DOHH2 (cell line): ENCODE results near the gene SFXN5.

Source experiments
- H3F3A ChIP-seq: fragments of 200-600 bp; sonication (generic), shearing (Covaris generic); 2 replicates; pipeline ENCODE4 v1.6.0; 2016; ENCODE audit warnings: antibody characterized with exemption, mild to moderate bottlenecking; ENCODE audit not compliant: control insufficient read depth, insufficient read depth
- H3K27ac ChIP-seq: fragments of 200-600 bp; sonication (generic); 2 replicates; pipeline ENCODE4 v1.5.1; 2014; ENCODE audit warnings: low read depth, mild to moderate bottlenecking, low read length, moderate library complexity
- H3K27me3 ChIP-seq: fragments of 200-600 bp; sonication (generic); 2 replicates; pipeline ENCODE4 v1.6.1; 2014; ENCODE audit warnings: mild to moderate bottlenecking, low read length, mixed read lengths; ENCODE audit not compliant: control insufficient read depth
- H3K36me3 ChIP-seq: fragments of 200-600 bp; sonication (generic); 2 replicates; pipeline ENCODE4 v1.6.1; 2014; ENCODE audit warnings: mild to moderate bottlenecking, low read length, moderate library complexity, mixed read lengths; ENCODE audit not compliant: control insufficient read depth
- H3K4me1 ChIP-seq: fragments of 200-600 bp; sonication (generic); 2 replicates; pipeline ENCODE4 v1.6.1; 2014; ENCODE audit warnings: mild to moderate bottlenecking, low read length, mixed read lengths; ENCODE audit not compliant: control insufficient read depth
- H3K4me2 ChIP-seq: fragments of 200-600 bp; sonication (generic); 2 replicates; pipeline ENCODE4 v1.6.0; 2014; ENCODE audit warnings: mild to moderate bottlenecking, low read length, moderate library complexity
- H3K4me3 ChIP-seq: fragments of 200-600 bp; sonication (generic); 2 replicates; pipeline ENCODE4 v1.5.1; 2014; ENCODE audit warnings: mild to moderate bottlenecking, low read length, mixed read lengths
- H3K79me2 ChIP-seq: fragments of 200-600 bp; sonication (generic); 2 replicates; pipeline ENCODE4 v1.6.1; 2014; ENCODE audit warnings: mild to moderate bottlenecking, low read length, mixed read lengths; ENCODE audit not compliant: control insufficient read depth
- H3K9me2 ChIP-seq: fragments of 200-600 bp; sonication (generic); replicated peaks from 2 replicates; pipeline ENCODE4 v1.6.1; 2014; ENCODE audit warnings: mild to moderate bottlenecking, low read length, mixed read lengths; ENCODE audit not compliant: control insufficient read depth
- H3K9me3 ChIP-seq: fragments of 200-600 bp; sonication (generic); 2 replicates; pipeline ENCODE4 v1.6.1; 2014; ENCODE audit warnings: antibody characterized with exemption, low read length, mixed read lengths; ENCODE audit not compliant: control insufficient read depth, insufficient read depth
- H4K20me1 ChIP-seq: fragments of 200-600 bp; sonication (generic); 2 replicates; pipeline ENCODE4 v1.6.0; 2014; ENCODE audit warnings: low read depth, mild to moderate bottlenecking, antibody characterized with exemption, low read length, moderate library complexity; ENCODE audit not compliant: control insufficient read depth, insufficient read depth
- EZH2phosphoT487 ChIP-seq: fragments of 200-600 bp; sonication (generic); IDR thresholded peaks from 2 replicates; pipeline ENCODE4 v1.6.1; 2017; ENCODE audit warnings: borderline replicate concordance, mild to moderate bottlenecking, antibody characterized with exemption, low read length, moderate library complexity, mixed read lengths
- TF ChIP-seq, protein P1 (sequence below): fragments of 200-600 bp; sonication (generic); IDR thresholded peaks from one replicate; pipeline ENCODE4 v1.5.1; 2014; ENCODE audit warnings: antibody characterized with exemption, mild to moderate bottlenecking, low read depth, low read length; ENCODE audit not compliant: poor library complexity, severe bottlenecking

SFXN5 gene

DNA sequence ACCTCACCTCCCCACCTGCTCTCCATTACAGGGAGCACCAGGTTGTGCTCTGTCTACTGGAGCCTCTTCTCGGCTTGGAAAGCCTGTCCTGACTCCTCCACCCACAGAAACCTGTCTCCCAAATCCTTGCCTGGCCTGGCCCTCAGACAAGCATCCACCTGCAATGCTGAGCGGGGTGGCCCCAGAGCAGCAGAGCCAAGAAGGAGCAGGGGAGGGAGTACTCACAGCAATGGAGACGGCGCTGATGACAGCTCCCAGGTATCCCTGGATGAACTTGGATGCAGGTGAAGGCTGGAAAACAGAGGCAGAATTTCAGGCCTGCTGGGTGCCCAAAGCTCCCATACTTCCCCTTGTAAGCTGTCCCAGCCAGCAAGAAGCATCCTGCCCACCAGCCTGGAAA is 72.8 kb downstream of the SFXN5 start:
- H3K4me3 ChIP-seq: no peak overlapping the region
- H3K79me2 ChIP-seq: no peaks in the 10 kb centered on the region
- H3K36me3 ChIP-seq: no peaks in the 10 kb centered on the region
- H3K27ac ChIP-seq: no peak overlapping the region
- H3K27me3 ChIP-seq: no peaks in the 10 kb centered on the region
- H3F3A ChIP-seq: no peaks in the 10 kb centered on the region
- no peak for TF ChIP-seq EZH2phosphoT487
- TF ChIP-seq, protein P1, sequence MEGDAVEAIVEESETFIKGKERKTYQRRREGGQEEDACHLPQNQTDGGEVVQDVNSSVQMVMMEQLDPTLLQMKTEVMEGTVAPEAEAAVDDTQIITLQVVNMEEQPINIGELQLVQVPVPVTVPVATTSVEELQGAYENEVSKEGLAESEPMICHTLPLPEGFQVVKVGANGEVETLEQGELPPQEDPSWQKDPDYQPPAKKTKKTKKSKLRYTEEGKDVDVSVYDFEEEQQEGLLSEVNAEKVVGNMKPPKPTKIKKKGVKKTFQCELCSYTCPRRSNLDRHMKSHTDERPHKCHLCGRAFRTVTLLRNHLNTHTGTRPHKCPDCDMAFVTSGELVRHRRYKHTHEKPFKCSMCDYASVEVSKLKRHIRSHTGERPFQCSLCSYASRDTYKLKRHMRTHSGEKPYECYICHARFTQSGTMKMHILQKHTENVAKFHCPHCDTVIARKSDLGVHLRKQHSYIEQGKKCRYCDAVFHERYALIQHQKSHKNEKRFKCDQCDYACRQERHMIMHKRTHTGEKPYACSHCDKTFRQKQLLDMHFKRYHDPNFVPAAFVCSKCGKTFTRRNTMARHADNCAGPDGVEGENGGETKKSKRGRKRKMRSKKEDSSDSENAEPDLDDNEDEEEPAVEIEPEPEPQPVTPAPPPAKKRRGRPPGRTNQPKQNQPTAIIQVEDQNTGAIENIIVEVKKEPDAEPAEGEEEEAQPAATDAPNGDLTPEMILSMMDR: no peak
- 0 out of 2 replicates have a peak, but pooled peaks cover 3% of the 10 kb centered on the region for H4K20me1 ChIP-seq
- no peaks in the 10 kb centered on the region for H3K9me3 ChIP-seq
- H3K4me1 ChIP-seq: no peaks in the 10 kb centered on the region
- no peaks in the 10 kb centered on the region for H3K9me2 ChIP-seq
- H3K4me2 ChIP-seq: no peak overlapping the region

DNA sequence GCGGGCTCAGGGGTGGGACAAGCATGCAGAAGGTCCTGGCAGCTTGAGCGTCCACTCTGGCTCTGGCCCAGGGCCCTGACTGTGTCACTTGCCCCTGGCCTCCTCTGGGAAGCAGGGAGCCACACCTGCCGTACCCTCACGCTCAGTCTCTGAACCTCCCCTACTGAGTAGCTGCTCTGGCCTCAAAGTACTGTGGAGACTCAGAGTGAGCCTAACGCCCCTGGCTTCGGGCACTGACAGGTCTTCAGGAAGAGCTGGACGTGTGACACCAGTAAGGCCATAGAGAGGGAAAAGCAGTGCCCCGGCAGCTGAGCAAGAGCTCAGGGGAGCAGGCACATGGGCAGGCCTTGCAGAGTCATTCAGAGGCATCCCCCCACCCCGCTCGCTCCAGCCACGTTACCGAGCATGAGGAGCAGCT is 73.3 kb downstream of the SFXN5 start:
- no peaks in the 10 kb centered on the region for H3K9me3 ChIP-seq

GRCh38 chr2:72996117-72996502 is 75.4 kb downstream of the SFXN5 start:
- H3K4me2 ChIP-seq: no peak overlapping the region
- 0 out of 2 replicates have a peak, but pooled peaks cover 3% of the 10 kb centered on the region for H4K20me1 ChIP-seq
- H3K4me3 ChIP-seq: no peak overlapping the region
- TF ChIP-seq, protein P1: no peak
- TF ChIP-seq EZH2phosphoT487: no peak
- H3K36me3 ChIP-seq: no peaks in the 10 kb centered on the region
- H3K4me1 ChIP-seq: no peaks in the 10 kb centered on the region
- no peaks in the 10 kb centered on the region for H3K9me3 ChIP-seq
- no peaks in the 10 kb centered on the region for H3K79me2 ChIP-seq
- H3F3A ChIP-seq: no peaks in the 10 kb centered on the region
- H3K27ac ChIP-seq: no peak overlapping the region
- H3K27me3 ChIP-seq: no peaks in the 10 kb centered on the region
- H3K9me2 ChIP-seq: no peaks in the 10 kb centered on the region

More for the DNA sequence above, 73.3 kb downstream of the SFXN5 start:
- Histone ChIP-seq H3K9me2 (no peaks in the 10 kb centered on the region), H3K4me3 (no peak overlapping the region), H3K36me3 (no peaks in the 10 kb centered on the region), H3K27me3 (no peaks in the 10 kb centered on the region), H3K4me2 (no peak overlapping the region), H3K27ac (no peak overlapping the region), H3K79me2 (no peaks in the 10 kb centered on the region), H4K20me1 (0 out of 2 replicates have a peak, but pooled peaks cover 3% of the 10 kb centered on the region), H3F3A (no peaks in the 10 kb centered on the region), H3K4me1 (no peaks in the 10 kb centered on the region)
- TF ChIP-seq, protein P1: no peak
- TF ChIP-seq EZH2phosphoT487: no peak
